ENCODE data around the gene CDK16. TPM values are rescaled to one million over a fixed set of nuclear protein-coding genes. Genes with fewer than 3 reads are reported as not detected.

Gene CDK16
- total RNA-seq, 1 donor = 61.2 TPM

DNA sequence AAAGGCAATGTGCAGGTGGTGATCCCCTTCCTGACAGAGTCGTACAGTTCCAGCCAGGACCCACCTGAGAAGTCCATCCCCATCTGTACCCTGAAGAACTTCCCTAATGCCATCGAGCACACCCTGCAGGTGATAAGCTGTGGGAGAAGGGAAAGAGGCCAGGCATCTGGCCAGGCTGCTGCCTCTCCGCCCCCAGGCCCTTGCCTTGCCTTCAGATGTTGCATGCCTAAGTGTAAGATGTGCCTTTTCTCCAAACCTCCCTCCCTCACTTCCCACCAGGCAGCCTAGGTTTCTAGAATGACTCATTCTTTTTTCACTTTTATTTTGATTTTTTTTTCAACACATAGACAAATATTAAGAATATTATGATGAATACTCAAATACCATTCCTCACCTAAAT is 12.2 kb upstream of the CDK16 start:
- peaks cover 73% of the 10 kb centered on the region for H4K20me1 ChIP-seq (ENCODE audit: insufficient read depth, low read length)
- H3K79me2 ChIP-seq (ENCODE audit: insufficient read depth, low read length) = peaks cover 15% of the 10 kb centered on the region
- H3K36me3 ChIP-seq (ENCODE audit: insufficient read depth, low read length) = peaks cover 95% of the 10 kb centered on the region
- TF ChIP-seq, protein P1, sequence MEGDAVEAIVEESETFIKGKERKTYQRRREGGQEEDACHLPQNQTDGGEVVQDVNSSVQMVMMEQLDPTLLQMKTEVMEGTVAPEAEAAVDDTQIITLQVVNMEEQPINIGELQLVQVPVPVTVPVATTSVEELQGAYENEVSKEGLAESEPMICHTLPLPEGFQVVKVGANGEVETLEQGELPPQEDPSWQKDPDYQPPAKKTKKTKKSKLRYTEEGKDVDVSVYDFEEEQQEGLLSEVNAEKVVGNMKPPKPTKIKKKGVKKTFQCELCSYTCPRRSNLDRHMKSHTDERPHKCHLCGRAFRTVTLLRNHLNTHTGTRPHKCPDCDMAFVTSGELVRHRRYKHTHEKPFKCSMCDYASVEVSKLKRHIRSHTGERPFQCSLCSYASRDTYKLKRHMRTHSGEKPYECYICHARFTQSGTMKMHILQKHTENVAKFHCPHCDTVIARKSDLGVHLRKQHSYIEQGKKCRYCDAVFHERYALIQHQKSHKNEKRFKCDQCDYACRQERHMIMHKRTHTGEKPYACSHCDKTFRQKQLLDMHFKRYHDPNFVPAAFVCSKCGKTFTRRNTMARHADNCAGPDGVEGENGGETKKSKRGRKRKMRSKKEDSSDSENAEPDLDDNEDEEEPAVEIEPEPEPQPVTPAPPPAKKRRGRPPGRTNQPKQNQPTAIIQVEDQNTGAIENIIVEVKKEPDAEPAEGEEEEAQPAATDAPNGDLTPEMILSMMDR (IDR thresholded peaks at IDR 0.05; ENCODE audit: extremely low read depth, low read depth, low read length) = no peak
- peak; percentile 48 for DNase-seq (ENCODE audit: insufficient read length, low spot score, missing footprints)
- H3K9me3 ChIP-seq (ENCODE audit: low read depth, low read length) = no peaks in the 10 kb centered on the region
- H2AFZ ChIP-seq (ENCODE audit: low read length) = no peak overlapping the region
- H3K27me3 ChIP-seq (ENCODE audit: insufficient read depth, low read length) = no peaks in the 10 kb centered on the region
- no peak overlapping the region for H3K4me2 ChIP-seq (ENCODE audit: insufficient read depth, low read length)
- H3K4me3 ChIP-seq (ENCODE audit: insufficient read depth, low read length) = no peak overlapping the region
- no peaks in the 10 kb centered on the region for H3K4me1 ChIP-seq (ENCODE audit: insufficient read depth, low read length)
- H3K27ac ChIP-seq (ENCODE audit: low read depth, low read length) = no peak overlapping the region

DNA sequence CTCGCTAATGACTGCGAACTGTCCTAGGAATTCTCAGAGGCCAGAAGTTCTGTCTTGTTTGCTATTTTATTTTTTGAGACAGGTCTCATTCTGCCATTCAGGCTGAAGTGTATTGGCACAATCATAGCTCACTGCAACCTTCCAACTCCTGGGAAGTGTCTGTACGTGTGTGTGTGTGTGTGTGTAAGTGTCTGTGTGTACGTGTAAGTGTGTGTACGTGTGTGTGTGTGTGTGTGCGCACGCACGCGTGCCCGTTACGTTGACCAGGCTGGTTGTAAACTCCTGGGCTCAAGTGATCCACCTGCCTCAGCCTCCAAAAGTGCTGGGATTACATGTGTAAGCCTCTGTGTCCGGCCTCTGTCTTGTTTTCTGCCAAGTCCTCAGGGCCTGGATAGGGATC is 10.4 kb upstream of the CDK16 start:
- no peaks in the 10 kb centered on the region for H3K9me3 ChIP-seq (ENCODE audit: low read depth, low read length)
- no peak overlapping the region for H2AFZ ChIP-seq (ENCODE audit: low read length)
- DNase-seq (ENCODE audit: insufficient read length, low spot score, missing footprints) = no peak
- no peaks in the 10 kb centered on the region for H3K27me3 ChIP-seq (ENCODE audit: insufficient read depth, low read length)
- H3K27ac ChIP-seq (ENCODE audit: low read depth, low read length) = no peak overlapping the region
- H3K4me1 ChIP-seq (ENCODE audit: insufficient read depth, low read length) = no peaks in the 10 kb centered on the region
- peaks cover under 1% of the 10 kb centered on the region for H3K79me2 ChIP-seq (ENCODE audit: insufficient read depth, low read length)
- H3K4me3 ChIP-seq (ENCODE audit: insufficient read depth, low read length) = no peak overlapping the region
- H3K4me2 ChIP-seq (ENCODE audit: insufficient read depth, low read length) = no peak overlapping the region
- H4K20me1 ChIP-seq (ENCODE audit: insufficient read depth, low read length) = peaks cover 72% of the 10 kb centered on the region
- TF ChIP-seq, protein P1 (IDR thresholded peaks at IDR 0.05; ENCODE audit: extremely low read depth, low read depth, low read length) = no peak
- H3K36me3 ChIP-seq (ENCODE audit: insufficient read depth, low read length) = peaks cover 95% of the 10 kb centered on the region

DNA sequence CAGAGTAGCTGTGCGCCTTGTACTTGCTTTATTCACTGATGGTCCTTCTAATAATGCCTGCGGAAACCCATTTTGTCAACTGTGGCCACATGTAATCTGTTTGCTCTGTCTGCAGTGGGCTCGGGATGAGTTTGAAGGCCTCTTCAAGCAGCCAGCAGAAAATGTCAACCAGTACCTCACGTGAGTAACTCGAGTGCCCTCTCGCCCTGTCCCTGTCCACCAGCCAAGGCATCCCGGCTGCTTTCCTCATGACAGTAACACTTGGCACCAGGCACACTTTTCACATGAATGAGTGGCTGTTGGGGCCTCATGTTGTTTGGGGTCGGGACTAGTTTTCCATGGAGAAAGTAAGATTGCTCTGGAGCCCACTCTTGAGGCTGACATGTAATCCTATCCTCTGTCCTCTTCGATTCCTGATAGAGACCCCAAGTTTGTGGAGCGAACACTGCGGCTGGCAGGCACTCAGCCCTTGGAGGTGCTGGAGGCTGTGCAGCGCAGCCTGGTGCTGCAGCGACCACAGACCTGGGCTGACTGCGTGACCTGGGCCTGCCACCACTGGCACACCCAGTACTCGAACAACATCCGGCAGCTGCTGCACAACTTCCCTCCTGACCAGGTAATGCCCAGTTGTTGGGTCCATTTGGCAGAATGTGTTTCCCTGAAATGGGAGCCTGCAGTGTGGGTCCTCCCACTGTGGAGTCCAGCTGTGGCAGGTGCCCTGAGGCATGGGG is 8.8 kb upstream of the CDK16 start:
- Histone ChIP-seq H3K36me3 (ENCODE audit: insufficient read depth, low read length) (peaks cover 93% of the 10 kb centered on the region), H3K79me2 (ENCODE audit: insufficient read depth, low read length) (no peaks in the 10 kb centered on the region), H4K20me1 (ENCODE audit: insufficient read depth, low read length) (peaks cover 69% of the 10 kb centered on the region), H3K4me3 (ENCODE audit: insufficient read depth, low read length) (no peak overlapping the region), H3K4me2 (ENCODE audit: insufficient read depth, low read length) (no peak overlapping the region), H3K27me3 (ENCODE audit: insufficient read depth, low read length) (no peaks in the 10 kb centered on the region), H3K27ac (ENCODE audit: low read depth, low read length) (no peak overlapping the region), H2AFZ (ENCODE audit: low read length) (no peak overlapping the region), H3K9me3 (ENCODE audit: low read depth, low read length) (no peaks in the 10 kb centered on the region), H3K4me1 (ENCODE audit: insufficient read depth, low read length) (no peaks in the 10 kb centered on the region)
- DNase-seq (ENCODE audit: insufficient read length, low spot score, missing footprints) = peak; percentile 63
- TF ChIP-seq, protein P1 (IDR thresholded peaks at IDR 0.05; ENCODE audit: extremely low read depth, low read depth, low read length) = no peak

DNA sequence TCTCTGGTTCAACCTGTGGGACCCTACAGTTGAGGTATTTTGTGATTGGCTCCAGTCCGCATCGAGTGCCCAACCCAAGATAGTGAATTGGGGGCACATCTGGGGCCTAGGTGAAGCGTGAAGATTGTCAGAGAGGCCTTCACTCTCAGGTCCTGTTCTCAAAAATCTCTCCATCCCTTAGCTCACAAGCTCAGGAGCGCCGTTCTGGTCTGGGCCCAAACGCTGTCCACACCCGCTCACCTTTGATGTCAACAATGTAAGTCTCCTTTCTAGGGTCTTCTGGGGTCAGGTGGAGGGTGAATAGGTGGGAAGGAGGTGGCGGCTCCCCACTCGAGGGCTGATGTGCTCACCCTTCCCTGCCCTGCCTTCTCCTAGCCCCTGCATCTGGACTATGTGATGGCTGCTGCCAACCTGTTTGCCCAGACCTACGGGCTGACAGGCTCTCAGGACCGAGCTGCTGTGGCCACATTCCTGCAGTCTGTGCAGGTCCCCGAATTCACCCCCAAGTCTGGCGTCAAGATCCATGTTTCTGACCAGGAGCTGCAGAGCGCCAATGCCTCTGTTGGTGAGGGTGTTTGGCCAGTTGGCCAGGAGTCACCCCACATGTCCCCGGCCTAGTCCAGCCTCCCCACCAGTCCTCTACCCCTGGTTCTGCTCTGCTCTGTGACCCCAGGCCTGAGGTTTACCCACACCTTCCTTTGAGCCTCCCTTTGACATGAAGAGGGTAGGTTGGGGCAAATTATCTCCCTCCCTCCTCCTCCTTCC is 7.6 kb upstream of the CDK16 start:
- Histone ChIP-seq H3K79me2 (ENCODE audit: insufficient read depth, low read length) (no peaks in the 10 kb centered on the region), H2AFZ (ENCODE audit: low read length) (no peak overlapping the region), H3K27ac (ENCODE audit: low read depth, low read length) (no peak overlapping the region), H3K27me3 (ENCODE audit: insufficient read depth, low read length) (no peaks in the 10 kb centered on the region), H4K20me1 (ENCODE audit: insufficient read depth, low read length) (peaks cover 71% of the 10 kb centered on the region), H3K36me3 (ENCODE audit: insufficient read depth, low read length) (peaks cover 95% of the 10 kb centered on the region), H3K9me3 (ENCODE audit: low read depth, low read length) (no peaks in the 10 kb centered on the region), H3K4me1 (ENCODE audit: insufficient read depth, low read length) (no peaks in the 10 kb centered on the region), H3K4me2 (ENCODE audit: insufficient read depth, low read length) (no peak overlapping the region), H3K4me3 (ENCODE audit: insufficient read depth, low read length) (no peak overlapping the region)
- TF ChIP-seq, protein P1 (IDR thresholded peaks at IDR 0.05; ENCODE audit: extremely low read depth, low read depth, low read length) = no peak
- peak; percentile 44 for DNase-seq (ENCODE audit: insufficient read length, low spot score, missing footprints)

Measured in osteoblast (primary cell).